Stimulated activated CD4-positive, alpha-beta T cell treated with anti-CD3 and anti-CD28 coated beads, Interleukin-1b, Interleukin-23, amount 100 ng/mL, for 1 hour (primary cell): ENCODE data around the gene DPH1.

Experiments used
- DNase-seq, 2 donors: peaks; one replicate each; pipeline ENCODE4 v3.0.0-alpha.2; 2020; ENCODE audit warnings: low read depth in 2 of 2

Gene DPH1

GRCh38 chr17:2061441-2061958, 31.5 kb downstream of the DPH1 start:
- DNase-seq = no peak

- no peak for DNase-seq
Measured at GRCh38 chr17:2062571-2063183, 32.7 kb downstream of the DPH1 start.

GRCh38 chr17:2063261-2064146, 33.6 kb downstream of the DPH1 start:
- DNase-seq = no peak

GRCh38 chr17:2064147-2064489, 34.2 kb downstream of the DPH1 start:
- no peak for DNase-seq

GRCh38 chr17:2064520-2064971, 34.6 kb downstream of the DPH1 start:
- no peak for DNase-seq

- DNase-seq = no peak
Measured at GRCh38 chr17:2064980-2065785, 35.2 kb downstream of the DPH1 start.

- no peak for DNase-seq
Measured at GRCh38 chr17:2065949-2066400, 36.0 kb downstream of the DPH1 start.

GRCh38 chr17:2067048-2067561, 37.2 kb downstream of the DPH1 start:
- no peak for DNase-seq

GRCh38 chr17:2067608-2068024, 37.7 kb downstream of the DPH1 start:
- DNase-seq = no peak

GRCh38 chr17:2068031-2068518, 38.1 kb downstream of the DPH1 start:
- no peak for DNase-seq

GRCh38 chr17:2068519-2069051, 38.6 kb downstream of the DPH1 start:
- DNase-seq = no peak

- DNase-seq = no peak
Measured at GRCh38 chr17:2070241-2071023, 40.5 kb downstream of the DPH1 start.

GRCh38 chr17:2071024-2071385, 41.1 kb downstream of the DPH1 start:
- no peak for DNase-seq

- DNase-seq = no peak
Measured at GRCh38 chr17:2071455-2072281, 41.7 kb downstream of the DPH1 start.

- no peak for DNase-seq
Measured at GRCh38 chr17:2074919-2075318, 45.0 kb downstream of the DPH1 start.

- no peak for DNase-seq
Measured at GRCh38 chr17:2075336-2076086, 45.6 kb downstream of the DPH1 start.

GRCh38 chr17:2076087-2076984, 46.4 kb downstream of the DPH1 start:
- DNase-seq = no peak

- DNase-seq = no peak
Measured at GRCh38 chr17:2077040-2077439, 47.1 kb downstream of the DPH1 start.
